GM19035 (cell line): ENCODE measurements around the gene GCC1.

Source experiments
- ATAC-seq: cut with Tn5 transposase; IDR thresholded peaks from one replicate; pipeline ENCODE4 v1.9.1; 2021; ENCODE audit not compliant: unreplicated experiment

GCC1 gene

DNA sequence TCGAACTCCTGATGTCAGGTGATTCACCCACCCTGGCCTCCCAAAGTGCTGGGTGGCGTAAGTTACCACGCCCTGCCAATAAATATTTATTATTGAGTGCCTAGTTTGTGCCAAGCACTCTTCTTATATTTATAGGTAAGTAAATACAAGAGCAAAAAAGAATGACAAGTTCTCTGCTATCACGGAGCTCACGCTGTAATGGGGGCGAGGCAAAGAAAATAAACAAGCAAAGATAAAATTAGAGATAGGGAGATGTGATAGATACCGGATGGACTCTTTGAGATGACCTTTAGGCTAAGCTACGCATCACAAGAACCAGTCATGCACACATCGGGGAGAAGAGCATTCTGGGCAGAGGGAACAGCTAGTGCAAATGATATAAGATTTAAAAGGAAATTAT is 46.3 kb downstream of the GCC1 start:
- no peak for ATAC-seq

DNA sequence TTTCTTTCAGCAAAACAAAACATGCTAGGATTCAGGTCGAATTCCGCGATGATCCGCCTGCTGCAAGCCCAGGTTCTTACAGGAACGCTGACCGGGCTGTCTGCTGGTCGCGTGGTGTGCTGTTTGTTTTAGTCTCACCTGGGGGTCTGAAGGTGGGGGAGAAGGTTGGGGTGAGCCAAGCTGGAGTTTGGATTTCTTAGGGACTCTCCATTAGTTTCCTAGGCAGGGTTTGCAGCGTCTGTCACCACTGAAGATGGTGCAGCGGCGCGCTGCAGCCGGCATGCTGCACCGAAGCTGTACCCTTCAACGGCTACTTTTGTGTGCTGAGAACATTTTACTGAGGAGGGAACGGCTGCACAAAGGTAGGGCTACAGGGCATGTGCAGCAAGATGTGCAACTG is 48.7 kb downstream of the GCC1 start:
- no peak for ATAC-seq

DNA sequence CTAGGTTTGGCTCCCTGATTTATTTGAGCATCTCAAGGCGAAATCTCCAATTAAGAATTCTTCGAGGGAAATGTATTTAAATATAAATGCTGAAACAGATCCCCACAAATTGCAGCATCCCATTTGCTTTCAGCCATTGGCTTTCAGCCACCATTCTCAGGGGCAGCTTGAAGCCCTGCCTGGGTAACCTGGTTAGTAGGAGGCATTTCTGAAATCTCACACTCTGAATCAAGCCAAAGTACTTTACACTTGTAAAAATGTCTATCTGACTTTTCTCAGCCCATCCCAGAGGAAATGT is 49.1 kb downstream of the GCC1 start:
- no peak for ATAC-seq

DNA sequence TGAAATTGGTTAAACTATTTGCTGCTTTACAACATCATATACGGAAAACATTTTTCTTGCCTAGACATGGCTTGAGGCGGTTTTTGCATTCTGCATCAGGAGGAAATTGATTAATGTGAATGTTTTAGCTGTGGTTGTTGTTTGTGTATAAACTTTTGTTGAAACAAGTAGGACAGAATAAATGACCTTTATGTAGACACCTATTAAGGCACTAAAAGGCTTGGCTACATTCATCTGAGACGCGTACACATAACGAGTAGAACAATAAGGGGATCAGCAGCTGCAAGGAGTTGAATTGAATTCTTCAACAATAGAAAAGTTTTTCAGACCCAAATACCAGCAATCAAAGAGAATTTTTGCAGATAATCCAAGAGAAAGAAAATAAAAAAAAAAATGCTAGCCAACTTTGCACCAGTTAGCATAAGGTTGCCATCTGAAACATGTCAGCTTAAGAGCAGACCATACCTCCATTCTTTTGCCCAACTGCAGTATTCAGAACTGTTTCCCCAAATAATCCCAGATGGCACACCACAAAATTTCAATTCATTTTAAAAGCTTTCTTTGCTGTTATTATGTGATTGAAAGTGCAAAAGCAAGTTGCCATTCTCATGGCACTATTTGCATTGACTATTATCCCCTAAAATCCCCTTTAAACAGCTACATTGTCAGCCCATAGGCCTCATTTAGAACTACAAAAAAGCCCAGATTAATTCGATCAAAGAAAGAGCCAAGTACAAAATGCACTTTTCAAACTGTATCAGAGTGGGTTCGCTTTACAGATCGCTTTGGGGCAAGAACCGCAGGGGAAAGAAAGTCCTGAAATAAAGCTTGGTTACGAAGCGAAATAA is 49.6 kb downstream of the GCC1 start:
- ATAC-seq, result no peak

DNA sequence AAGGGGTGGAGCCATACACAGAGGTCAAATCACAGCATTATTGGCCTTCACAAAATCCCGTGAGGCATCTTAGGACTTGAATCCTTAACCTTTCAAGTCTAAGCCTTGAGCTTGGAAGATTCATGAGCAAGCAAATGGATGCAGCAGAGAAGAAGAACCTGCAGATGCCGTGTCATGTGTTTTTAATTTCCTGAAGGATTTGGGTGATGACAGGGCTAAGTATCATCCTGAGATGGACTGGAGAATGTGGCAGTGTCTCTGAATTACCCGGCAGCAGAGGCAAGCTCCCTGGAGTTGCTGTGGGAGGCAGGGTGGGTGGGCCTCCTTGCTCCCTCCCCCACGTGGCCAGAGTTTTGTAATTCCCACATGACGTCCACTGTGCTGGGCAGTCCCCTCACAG is 50.8 kb downstream of the GCC1 start:
- no peak for ATAC-seq

DNA sequence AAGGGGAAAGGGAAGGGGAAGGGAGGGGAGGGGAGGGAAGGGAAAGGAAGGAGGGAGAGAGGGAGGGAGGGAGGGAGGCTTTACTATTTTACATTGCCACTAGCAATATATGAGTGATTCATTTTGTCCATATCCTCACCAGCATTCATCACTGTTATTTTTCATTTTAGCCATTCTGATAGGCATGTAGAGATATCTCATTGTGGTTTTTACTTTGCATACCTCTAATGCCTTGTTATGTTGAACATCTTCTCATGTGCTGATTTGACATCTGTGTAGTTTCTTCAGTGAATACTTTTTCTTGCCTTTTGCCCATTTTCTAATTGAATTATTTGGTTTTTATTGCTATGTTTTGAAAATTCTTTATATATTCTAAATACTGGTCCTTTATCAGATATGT is 52.7 kb downstream of the GCC1 start:
- ATAC-seq, result no peak

DNA sequence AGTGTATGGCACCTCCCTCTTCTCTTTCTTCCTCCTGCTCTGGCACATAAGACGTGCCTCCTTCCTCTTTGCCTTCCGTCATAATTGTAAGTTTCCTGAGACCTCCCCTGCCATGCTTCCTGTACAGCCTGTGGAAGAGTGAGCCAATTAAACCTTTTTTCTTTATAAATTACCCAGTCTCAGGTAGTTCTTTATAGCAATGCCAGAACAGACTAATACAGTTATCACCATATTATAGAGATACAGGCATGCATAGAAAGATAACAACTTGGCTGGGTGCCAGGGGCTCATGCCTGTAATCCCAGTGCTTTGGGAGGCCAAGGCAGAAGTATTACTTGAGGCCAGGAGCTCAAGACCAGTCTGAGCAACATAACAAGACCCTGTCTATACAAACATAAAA is 53.2 kb downstream of the GCC1 start:
- ATAC-seq, result no peak
